ENCODE data around the gene COPS3.

Gene COPS3

GRCh38 chr17:17214646-17215436 is 66.2 kb downstream of the COPS3 start:
- DNase-seq: no peak

DNA sequence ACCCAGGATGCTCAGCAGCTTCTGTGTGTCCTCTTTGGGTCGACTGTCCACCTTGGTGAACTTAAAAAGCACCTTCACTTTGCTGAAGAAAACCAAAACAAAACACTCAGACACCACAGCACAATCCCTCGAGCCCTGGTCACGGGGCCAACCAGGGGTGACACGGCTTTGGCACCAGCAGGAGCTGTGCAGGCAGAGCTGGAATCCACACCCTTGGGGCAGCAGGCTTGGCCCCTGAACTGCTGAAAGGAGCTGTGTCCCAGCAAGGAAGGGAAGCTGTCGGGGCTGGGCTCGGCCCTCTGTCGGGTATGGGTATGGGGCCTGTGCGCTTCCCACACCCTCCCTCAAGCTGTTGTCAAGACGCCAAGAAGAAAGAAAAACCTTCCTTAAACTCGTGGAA is 67.3 kb downstream of the COPS3 start:
- no peak for DNase-seq

DNA sequence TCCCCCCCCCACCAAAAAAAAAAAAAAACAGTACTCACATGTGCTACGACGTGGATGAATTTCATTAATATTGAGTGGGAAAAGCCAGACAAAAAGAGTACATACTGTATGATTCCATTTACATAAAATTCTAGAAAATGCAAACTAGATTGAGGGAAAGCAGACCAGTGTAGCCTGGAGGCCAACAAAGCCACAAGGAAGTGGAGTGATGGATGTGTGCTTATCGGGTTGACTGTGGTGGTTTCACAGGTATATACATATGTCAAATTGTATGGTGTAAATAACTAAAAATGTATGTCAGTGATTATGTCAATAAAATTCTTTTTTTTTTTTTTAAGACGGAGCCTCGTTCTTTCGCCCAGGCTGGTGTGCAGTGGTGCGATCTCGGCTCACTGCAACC is 73.0 kb downstream of the COPS3 start:
- no peak for DNase-seq

DNA sequence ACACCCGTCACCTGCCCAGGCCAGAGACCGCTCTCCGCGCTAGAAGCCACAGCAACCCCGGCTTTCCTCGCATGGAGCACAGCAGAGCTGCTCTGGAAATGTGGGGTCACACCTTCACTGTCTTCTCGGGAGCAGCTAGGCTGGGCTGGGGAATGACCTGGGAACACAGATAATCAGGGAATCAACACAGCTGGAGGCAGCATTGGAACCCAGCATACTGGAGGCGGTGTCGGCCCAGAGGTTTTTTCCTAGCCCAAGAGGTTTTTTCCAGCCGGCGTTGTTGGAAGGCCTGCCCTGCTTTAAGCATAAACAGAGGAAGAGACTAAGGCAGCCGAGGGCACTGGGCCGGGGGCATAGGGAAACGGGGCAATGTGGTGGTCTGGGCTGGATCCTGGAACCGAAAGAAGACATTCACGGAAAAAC is 74.1 kb downstream of the COPS3 start:
- peak in 1 of 2 experiments; percentile 22 for DNase-seq

GRCh38 chr17:17206124-17206912 is 74.7 kb downstream of the COPS3 start, which contains the start of gene PLD6:
TSS of gene PLD6 (minus strand) at chr17:17206333. CDS start at chr17:17206286, 47 bp downstream.
- DNase-seq: peak; percentile 94 to 96

DNA sequence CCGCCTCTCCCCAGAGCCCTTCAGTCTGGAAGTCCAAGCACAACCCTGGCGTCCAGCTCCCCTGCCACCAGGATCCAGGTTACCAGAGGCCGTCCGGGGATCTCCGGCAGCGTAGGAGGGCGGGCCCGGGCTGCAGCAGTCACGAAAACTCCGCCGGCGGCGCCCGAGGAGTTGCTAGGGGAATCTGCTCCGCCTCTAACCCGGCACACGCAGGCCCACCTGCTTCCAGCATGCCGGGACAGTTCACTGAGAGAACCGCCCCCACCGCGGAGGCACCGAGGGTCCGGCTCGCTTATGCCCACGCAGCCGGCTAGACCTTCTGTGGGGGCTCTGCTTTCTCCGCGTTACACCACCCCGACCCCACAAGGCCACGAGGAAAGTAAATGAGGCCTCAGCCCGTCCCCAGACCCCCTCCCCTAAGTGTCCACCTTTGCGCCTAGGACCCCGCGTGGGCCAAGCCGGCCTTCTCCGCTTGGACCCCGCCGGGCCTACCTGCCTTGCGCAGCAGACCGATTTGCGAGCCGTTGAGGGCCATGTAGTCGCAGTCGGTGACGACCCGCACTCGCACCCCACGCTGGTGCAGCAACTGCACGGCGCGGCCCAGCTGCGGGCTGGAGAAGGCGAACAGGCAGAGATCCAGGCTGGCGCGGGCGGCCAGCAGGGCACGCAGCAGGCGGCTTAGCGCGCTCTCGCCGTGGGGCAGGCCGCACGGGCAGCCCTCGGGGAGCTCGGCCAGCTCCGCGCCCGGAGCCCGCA is 75.5 kb downstream of the COPS3 start:
- peak; percentile 72 to 81 for DNase-seq

DNA sequence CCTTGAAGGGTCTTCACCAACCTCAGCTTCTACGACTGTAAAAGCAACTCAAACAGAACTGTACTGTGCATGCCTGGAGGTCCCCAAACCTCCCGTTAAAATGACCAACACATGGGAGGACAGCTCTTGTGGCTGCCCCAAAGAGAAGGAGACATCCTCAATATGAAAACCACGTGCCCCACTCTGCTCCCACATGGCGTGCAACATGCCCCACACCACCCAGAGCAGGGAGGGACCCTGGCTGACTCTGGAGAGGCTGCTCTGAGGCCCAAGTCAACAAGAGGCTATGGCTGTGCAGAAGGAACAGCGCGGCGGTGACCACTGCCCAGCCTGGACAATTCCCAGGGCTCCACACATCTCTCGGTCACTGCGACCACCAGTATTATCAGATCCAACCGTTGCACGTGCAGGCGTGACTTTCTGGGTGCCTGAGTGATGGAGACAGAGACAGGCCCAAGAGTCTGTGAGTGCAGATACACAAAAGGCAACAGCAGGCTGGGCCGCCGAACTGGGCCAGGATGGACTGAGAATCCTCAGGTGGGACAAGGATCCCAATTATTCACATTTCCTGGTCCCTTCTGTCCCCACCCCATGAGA is 76.3 kb downstream of the COPS3 start:
- peak in 1 of 2 experiments; percentile 30 for DNase-seq

GRCh38 chr17:17204041-17204591 is 76.9 kb downstream of the COPS3 start:
- DNase-seq: peak in 1 of 2 experiments; percentile 26

- no peak for DNase-seq
These were observed 77.8 kb downstream of the COPS3 start for GRCh38 chr17:17203173-17203730.

GRCh38 chr17:17201907-17202306 is 79.1 kb downstream of the COPS3 start:
- no peak for DNase-seq

DNA sequence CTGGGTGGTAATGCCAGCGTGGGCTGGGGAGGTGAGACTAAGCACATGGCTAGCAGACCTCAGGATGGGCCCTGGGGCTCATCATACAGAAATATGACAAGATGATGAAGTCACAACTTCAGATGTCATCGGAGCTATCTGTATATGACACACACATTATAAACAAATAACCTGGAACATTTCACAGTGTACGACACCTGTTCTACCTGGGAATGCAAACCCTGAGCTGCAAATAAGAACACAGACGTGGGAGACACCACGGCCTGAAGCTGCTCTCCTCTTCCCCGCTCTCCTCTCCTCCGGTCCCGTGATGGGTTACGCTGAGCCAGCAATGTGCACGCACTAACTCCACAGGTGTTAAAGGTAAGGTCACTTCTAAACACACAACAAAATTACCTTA is 79.8 kb downstream of the COPS3 start:
- no peak for DNase-seq

GRCh38 chr17:17200831-17201230 is 80.2 kb downstream of the COPS3 start:
- DNase-seq: no peak

GRCh38 chr17:17200311-17200710 is 80.7 kb downstream of the COPS3 start:
- no peak for DNase-seq

DNA sequence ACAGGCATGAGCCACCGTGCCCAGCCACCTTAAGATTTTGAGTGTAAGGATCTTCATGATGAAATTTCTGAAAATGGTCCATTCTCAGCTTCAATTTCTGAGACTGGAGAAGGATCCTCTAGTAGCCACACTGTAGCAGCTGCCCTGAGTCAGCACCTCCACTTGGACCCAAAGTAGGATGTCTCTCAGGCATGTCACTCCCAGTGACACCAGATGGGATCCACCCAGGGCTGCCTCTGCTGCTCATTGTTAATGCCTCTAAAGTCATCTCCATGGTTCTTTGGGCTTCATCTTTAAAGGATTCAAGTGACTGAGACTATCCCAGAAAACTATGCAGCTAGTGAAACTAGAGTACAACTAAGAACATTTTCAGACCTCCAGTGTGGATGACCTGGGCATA is 82.8 kb downstream of the COPS3 start:
- no peak for DNase-seq

- DNase-seq: no peak
These were observed 84.3 kb downstream of the COPS3 start for GRCh38 chr17:17196776-17197175.
